SK-N-SH (cell line): ENCODE data around the gene PRKCA. TPM values are rescaled to one million over a fixed set of nuclear protein-coding genes. Genes with fewer than 3 reads are reported as not detected.
"Not testable (repeated sequence)": the region's sequence is repeated elsewhere in the genome, so short reads cannot be mapped to it uniquely, and the experiment has no call there.

Experiments used
- CTCF ChIA-PET: fragments of 300-600, 350-600 bp; formaldehyde crosslinking; extraction: SDS; loops from one replicate; lab custom pipeline; 2021; lab: Yijun Ruan, JAX
- POLR2A ChIA-PET: fragments of 350-600 bp; sonication (Branson Sonifier 250); formaldehyde crosslinking; extraction: SDS; loops from one replicate; lab custom pipeline; 2020; ENCODE audit warnings: antibody characterized with exemption, inconsistent platforms; lab: Yijun Ruan, JAX
- DNase-seq: peaks from one replicate; pipeline ENCODE4 v3.0.0; 2012
- H2AFZ ChIP-seq: fragments of 200-600 bp; sonication (generic); 2 replicates; pipeline ENCODE4 v1.8.1; 2016; ENCODE audit warnings: antibody characterized with exemption, mild to moderate bottlenecking, low read depth
- H3F3A ChIP-seq: fragments of 200-600 bp; sonication (generic); replicated peaks from 2 replicates; pipeline ENCODE3; 2016; ENCODE audit warnings: antibody characterized with exemption, mild to moderate bottlenecking; ENCODE audit not compliant: insufficient read depth
- H3K27ac ChIP-seq, 2 experiments: fragments of 200-500 bp in 1 of 2; fragments of 200-600 bp in 1 of 2; sonication (Bioruptor generic) in 1 of 2; sonication (generic), shearing (Covaris generic) in 1 of 2; 2 replicates each; pipeline versions ENCODE4 v1.5.1 to v1.6.1; 2014 to 2016; ENCODE audit warnings: low read depth in 2 of 2, inconsistent platforms in 1 of 2, low read length in 1 of 2, mild to moderate bottlenecking in 1 of 2, mixed read lengths in 1 of 2
- H3K27me3 ChIP-seq: fragments of 200-600 bp; sonication (generic), shearing (Covaris generic); 2 replicates; pipeline ENCODE4 v1.6.1; 2016; ENCODE audit warnings: mixed run types; ENCODE audit not compliant: insufficient read depth
- H3K36me3 ChIP-seq, 2 experiments: fragments of 200-500 bp in 1 of 2; fragments of 200-600 bp in 1 of 2; sonication (Bioruptor generic) in 1 of 2; sonication (generic) in 1 of 2; replicated peaks in 1 of 2; 2 replicates each; pipeline versions ENCODE3 to v1.5.1; 2014 to 2016; ENCODE audit warnings: low read length in 1 of 2, mild to moderate bottlenecking in 1 of 2; ENCODE audit not compliant: insufficient read depth in 2 of 2, control insufficient read depth in 1 of 2
- H3K4me1 ChIP-seq, 2 experiments: fragments of 200-500 bp in 1 of 2; fragments of 200-600 bp in 1 of 2; sonication (Bioruptor generic) in 1 of 2; sonication (generic), shearing (Covaris generic) in 1 of 2; 2 replicates each; pipeline versions ENCODE4 v1.5.1 to v1.6.1; 2014 to 2016; ENCODE audit warnings: low read depth in 1 of 2, low read length in 1 of 2, mixed run types in 1 of 2; ENCODE audit not compliant: insufficient read depth in 2 of 2, control insufficient read depth in 1 of 2
- H3K4me2 ChIP-seq: fragments of 200-600 bp; sonication (generic), shearing (Covaris generic); 2 replicates; pipeline ENCODE4 v1.6.1; 2017; ENCODE audit warnings: mixed run types
- H3K4me3 ChIP-seq, 2 experiments: fragments of 200-500 bp in 1 of 2; fragments of 200-600 bp in 1 of 2; sonication (Bioruptor generic) in 1 of 2; sonication (generic), shearing (Covaris generic) in 1 of 2; 2 replicates each; pipeline versions ENCODE4 v1.5.1 to v1.8.1; 2014 to 2016; ENCODE audit warnings: low read depth in 2 of 2, inconsistent platforms in 1 of 2, low read length in 1 of 2, mild to moderate bottlenecking in 1 of 2, mixed read lengths in 1 of 2, moderate library complexity in 1 of 2
- H3K79me2 ChIP-seq: fragments of 200-600 bp; sonication (generic); 2 replicates; pipeline ENCODE4 v1.8.1; 2017; ENCODE audit warnings: mild to moderate bottlenecking; ENCODE audit not compliant: insufficient read depth
- H3K9ac ChIP-seq: fragments of 200-600 bp; sonication (generic); 2 replicates; pipeline ENCODE4 v1.6.1; 2017; ENCODE audit warnings: mixed run types
- H3K9me2 ChIP-seq: fragments of 200-600 bp; sonication (generic); 2 replicates; pipeline ENCODE4 v1.6.1; 2017; ENCODE audit warnings: mixed run types
- H3K9me3 ChIP-seq: fragments of 200-600 bp; sonication (generic); 2 replicates; pipeline ENCODE4 v1.6.1; 2017; ENCODE audit warnings: mixed run types, mild to moderate bottlenecking, moderate library complexity
- H4K20me1 ChIP-seq: fragments of 200-600 bp; sonication (generic); 2 replicates; pipeline ENCODE4 v1.6.1; 2017; ENCODE audit warnings: mild to moderate bottlenecking, mixed run types; ENCODE audit not compliant: insufficient read depth
- CHD2 ChIP-seq: fragments of 150-350 bp; IDR thresholded peaks from 2 replicates; pipeline ENCODE4 v1.6.1; 2018; ENCODE audit warnings: low read length; ENCODE audit not compliant: partially characterized antibody
- CTCF ChIP-seq: fragments of 200-600 bp; sonication (generic); IDR thresholded peaks from 2 replicates; pipeline ENCODE4 v1.6.1; 2017; ENCODE audit warnings: antibody characterized with exemption, mild to moderate bottlenecking, moderate library complexity
- FOXM1 ChIP-seq: IDR thresholded peaks from 2 replicates; pipeline ENCODE4 v1.4.0; 2012; ENCODE audit warnings: low read depth, mild to moderate bottlenecking
- MAX ChIP-seq: IDR thresholded peaks from 2 replicates; pipeline ENCODE4 v1.4.0; 2012; ENCODE audit warnings: low read depth
- NFIC ChIP-seq: IDR thresholded peaks from 2 replicates; pipeline ENCODE4 v1.4.0; 2012; ENCODE audit warnings: borderline replicate concordance
- RCOR1 ChIP-seq: fragments of 150-350 bp; IDR thresholded peaks from 2 replicates; pipeline ENCODE4 v1.6.1; 2017; ENCODE audit warnings: antibody characterized with exemption, low read length
- RXRA ChIP-seq: IDR thresholded peaks from 2 replicates; pipeline ENCODE4 v1.4.0; 2012; ENCODE audit warnings: low read depth, mild to moderate bottlenecking, borderline replicate concordance
- SMC3 ChIP-seq: IDR thresholded peaks from 2 replicates; pipeline ENCODE4 v1.6.1; 2012; ENCODE audit warnings: low read depth, low read length, improper control_type of control experiment
- TCF12 ChIP-seq: IDR thresholded peaks from 2 replicates; pipeline ENCODE4 v1.4.0; 2012
- TEAD4 ChIP-seq: IDR thresholded peaks from 2 replicates; pipeline ENCODE4 v1.4.0; 2012; ENCODE audit warnings: mild to moderate bottlenecking, borderline replicate concordance; ENCODE audit not compliant: insufficient read depth
- USF2 ChIP-seq: fragments of 150-350 bp; IDR thresholded peaks from 2 replicates; pipeline ENCODE4 v1.6.1; 2017; ENCODE audit warnings: antibody characterized with exemption, low read length, low read depth, borderline replicate concordance
- ZBTB33 ChIP-seq: IDR thresholded peaks from 2 replicates; pipeline ENCODE4 v1.4.0; 2012; ENCODE audit warnings: low read depth, borderline replicate concordance
- WGBS: methylation state at CpG from one replicate; pipeline ENCODE4 v1.1.6; 2017; ENCODE audit warnings: low lambda C conversion rate; 5-methylcytosine and 5-hydroxymethylcytosine counted together
- polyA plus RNA-seq, 3 experiments: library from polyadenylated mRNA; depleted of rRNA; stranded (reverse); fragments of >200 nt; gene quantifications; 2 replicates each; pipeline ENCODE4 v1.2.3, GENCODE V29; 2012

PRKCA gene
- polyA plus RNA-seq, 1 of the 3 experiments (the other 2 are of a cell fraction): 108 TPM

GRCh38 chr17:66359351-66359750, 56.9 kb downstream of the PRKCA start:
- Histone ChIP-seq H3F3A (peaks cover 37% of the 10 kb centered on the region), H4K20me1 (peaks cover 82% of the 10 kb centered on the region), H3K79me2 (peaks cover 100% of the 10 kb centered on the region), H3K9ac (no peak overlapping the region), H3K9me2 (no peaks in the 10 kb centered on the region), H3K27me3 (no peaks in the 10 kb centered on the region), H3K4me2 (no peak overlapping the region), H3K4me3 (no peak overlapping the region), H3K27ac (0 out of 4 replicates have a peak overlapping the region, but pooled peaks of 1 of the 2 experiments have one; percentile 10), H2AFZ (no peak overlapping the region), H3K4me1 (peaks cover 13 to 52% of the 10 kb centered on the region in 2 experiments), H3K9me3 (no peaks in the 10 kb centered on the region), H3K36me3 (peaks cover 0 to 35% of the 10 kb centered on the region in 2 experiments)
- TF ChIP-seq SMC3: no peak
- TF ChIP-seq RXRA: no peak
- no peak for TF ChIP-seq CTCF
- no peak for TF ChIP-seq NFIC
- DNase-seq: no peak
- POLR2A ChIA-PET: no interaction called here
- CTCF ChIA-PET: interaction anchor here (0.9 to 1.0 kb wide), 2 partner anchors 8 to 9 kb away, joined by 3 read pairs; no protein-coding TSS in a partner anchor
- WGBS: 90% methylated on average over 2 of the region's 2 CpGs

GRCh38 chr17:66360961-66361565, 58.6 kb downstream of the PRKCA start:
- H4K20me1 ChIP-seq: peaks cover 90% of the 10 kb centered on the region
- H3K79me2 ChIP-seq: peaks cover 100% of the 10 kb centered on the region
- H3K9me2 ChIP-seq, H3K9me3 ChIP-seq, H3K27me3 ChIP-seq, H3K4me2 ChIP-seq, POLR2A ChIA-PET, H2AFZ ChIP-seq, H3K4me3 ChIP-seq, H3K9ac ChIP-seq, DNase-seq, H3K27ac ChIP-seq: not testable (repeated sequence)
- peaks cover 0 to 35% of the 10 kb centered on the region in 2 experiments for H3K36me3 ChIP-seq
- CTCF ChIA-PET: interaction anchor here (0.6 to 1.4 kb wide), 3 partner anchors 14 to 48 kb away, joined by 3 to 4 read pairs (median 4); no protein-coding TSS in a partner anchor
- peaks cover 22 to 46% of the 10 kb centered on the region in 2 experiments for H3K4me1 ChIP-seq
- peaks cover 22% of the 10 kb centered on the region for H3F3A ChIP-seq
- 97% methylated on average over 12 of the region's 12 CpGs for WGBS

GRCh38 chr17:66364508-66364907, 62.1 kb downstream of the PRKCA start:
- Histone ChIP-seq H3K79me2 (peaks cover 98% of the 10 kb centered on the region), H3K4me3 (no peak overlapping the region)
- WGBS: 91% methylated on average over 10 of the region's 10 CpGs
- no peak for TF ChIP-seq CTCF
- no peak for TF ChIP-seq TCF12
- no peak for TF ChIP-seq ZBTB33
- no peak for TF ChIP-seq FOXM1
- TF ChIP-seq MAX: no peak
- no peak for TF ChIP-seq TEAD4
- TF ChIP-seq USF2: no peak
- TF ChIP-seq CHD2: no peak
- TF ChIP-seq SMC3: no peak
- no peak for TF ChIP-seq RCOR1

More at GRCh38 chr17:66364508-66364907, 62.1 kb downstream of the PRKCA start:
- Histone ChIP-seq H3K9ac (no peak overlapping the region), H3F3A (peaks cover 5% of the 10 kb centered on the region), H3K4me1 (peaks cover 16 to 32% of the 10 kb centered on the region in 2 experiments), H3K27ac (peak overlapping the region; percentile 5 to 65; a peak in 2 of 4 replicates), H3K4me2 (peak overlapping the region; percentile 4), H3K9me3 (no peaks in the 10 kb centered on the region), H4K20me1 (peaks cover 94% of the 10 kb centered on the region), H3K27me3 (no peaks in the 10 kb centered on the region), H3K36me3 (peaks cover 0 to 11% of the 10 kb centered on the region in 2 experiments), H2AFZ (no peak overlapping the region), H3K9me2 (no peaks in the 10 kb centered on the region)
- DNase-seq: no peak
- ChIA-PET CTCF (interaction anchor here (2.3 kb wide), 1 partner anchor 26 kb away, joined by 8 read pairs; no protein-coding TSS in a partner anchor), POLR2A (interaction anchor here (0.5 kb wide), 1 partner anchor 32 kb away, joined by 3 read pairs; no protein-coding TSS in a partner anchor)
